Breast epithelium (tissue), 3 donors: ENCODE measurements around the gene SPATA6L.

Experiments used
- CTCF ChIP-seq, 3 donors: fragments of 450-650 bp; IDR thresholded peaks; one replicate each; pipeline ENCODE4 v1.5.1; 2016 to 2017; ENCODE audit warnings: antibody characterized with exemption in 3 of 3, mild to moderate bottlenecking in 3 of 3, moderate library complexity in 3 of 3
- POLR2A ChIP-seq: fragments of 450-650 bp; IDR thresholded peaks from one replicate; pipeline ENCODE4 v1.6.1; 2016; ENCODE audit warnings: antibody characterized with exemption, mild to moderate bottlenecking, moderate library complexity
- POLR2AphosphoS5 ChIP-seq, 3 donors: sonication (generic); formaldehyde crosslinking; IDR thresholded peaks; one replicate each; pipeline ENCODE4 v1.6.1; 2017; ENCODE audit warnings: antibody characterized with exemption in 3 of 3

GRCh38 chr9:4639420-4639819, 26.9 kb downstream of the SPATA6L start:
- TF ChIP-seq CTCF (IDR thresholded peaks at IDR 0.05) (no peak), POLR2A (no peak), POLR2AphosphoS5 (IDR thresholded peaks at IDR 0.05) (no peak)
